T-cell (primary cell): ENCODE results near the gene ISCA1. TPM values are rescaled to one million over a fixed set of nuclear protein-coding genes. Genes with fewer than 3 reads are reported as not detected.

Experiments
- ATAC-seq, 4 experiments: fragments of 200-7000 bp in 3 of 4; fragments of 150-1000 bp in 1 of 4; cut with Tn5 transposase; replicated peaks in 1 of 4; 1 replicate in 3 of 4; 2 replicates in 1 of 4; pipeline ENCODE4 v1.10.0; 2021; ENCODE audit warnings: moderate library complexity in 3 of 4, mild to moderate bottlenecking in 2 of 4, moderate number of reproducible peaks in 1 of 4
- CTCF ChIA-PET, 2 donors: fragments of 300-600 bp; sonication (Branson Sonifier 250); formaldehyde crosslinking; loops; one replicate each; lab custom pipeline; 2022; ENCODE audit warnings: antibody characterized with exemption in 2 of 2; lab: Charles Lee
- POLR2A ChIA-PET, 2 donors: fragments of 300-600 bp; sonication (Branson Sonifier 250); formaldehyde crosslinking; loops; one replicate each; lab custom pipeline; 2022; ENCODE audit warnings: antibody characterized with exemption in 2 of 2; lab: Charles Lee
- DNase-seq, 35 experiments: peaks; one replicate each; pipeline versions ENCODE4 v3.0.0 to v3.0.0-alpha.2; 2013 to 2023
- H3K27ac ChIP-seq: one replicate; pipeline ENCODE4 v1.5.1; 2013; ENCODE audit warnings: low read length
- H3K27me3 ChIP-seq, 2 experiments: replicated peaks in 1 of 2; 1 replicate in 1 of 2; 2 replicates in 1 of 2; pipeline versions ENCODE4 v1.6.1 to v1.7.0; 2013; ENCODE audit warnings: low read length in 1 of 2, mixed read lengths in 1 of 2; ENCODE audit not compliant: control insufficient read depth in 2 of 2, insufficient read depth in 2 of 2; ENCODE audit errors: extremely low read depth in 1 of 2
- H3K36me3 ChIP-seq, 2 donors: 1 replicate in 1 of 2; 2 replicates in 1 of 2; pipeline versions ENCODE4 v1.6.1 to v1.7.0; 2013; ENCODE audit warnings: low read length in 1 of 2; ENCODE audit not compliant: control insufficient read depth in 2 of 2, insufficient read depth in 1 of 2; ENCODE audit errors: extremely low read depth in 1 of 2
- H3K4me1 ChIP-seq, 2 experiments: 1 replicate in 1 of 2; 2 replicates in 1 of 2; pipeline versions ENCODE4 v1.6.1 to v1.7.0; 2013; ENCODE audit warnings: low read length in 2 of 2, mixed read lengths in 1 of 2; ENCODE audit not compliant: insufficient read depth in 2 of 2, control insufficient read depth in 1 of 2; ENCODE audit errors: extremely low read depth in 1 of 2
- H3K4me3 ChIP-seq, 2 donors: 1 replicate in 1 of 2; 2 replicates in 1 of 2; pipeline versions ENCODE4 v1.5.1 to v1.7.0; 2013; ENCODE audit warnings: mild to moderate bottlenecking in 2 of 2, low read length in 1 of 2, moderate library complexity in 1 of 2; ENCODE audit not compliant: control insufficient read depth in 1 of 2; ENCODE audit errors: extremely low read depth in 1 of 2
- H3K9me3 ChIP-seq: 2 replicates; pipeline ENCODE4 v1.7.0; 2013
- H3K27ac Mint-ChIP-seq, 2 donors: one replicate each; pipeline ENCODE4 v1.8.0; 2020 to 2021; ENCODE audit warnings: mild to moderate bottlenecking in 2 of 2, mixed read lengths in 2 of 2
- H3K27me3 Mint-ChIP-seq, 2 donors: one replicate each; pipeline ENCODE4 v1.8.0; 2021 to 2022; ENCODE audit warnings: mixed read lengths in 2 of 2
- H3K36me3 Mint-ChIP-seq: one replicate; pipeline ENCODE4 v1.8.0; 2021; ENCODE audit warnings: mixed read lengths
- H3K4me1 Mint-ChIP-seq, 3 donors: one replicate each; pipeline ENCODE4 v1.8.0; 2020 to 2022; ENCODE audit warnings: mixed read lengths in 3 of 3, mild to moderate bottlenecking in 1 of 3
- H3K4me3 Mint-ChIP-seq, 3 donors: one replicate each; pipeline ENCODE4 v1.8.0; 2020 to 2022; ENCODE audit warnings: mild to moderate bottlenecking in 3 of 3, mixed read lengths in 3 of 3, moderate library complexity in 3 of 3
- H3K9me3 Mint-ChIP-seq, 3 donors: one replicate each; pipeline ENCODE4 v1.8.0; 2020 to 2022; ENCODE audit warnings: mixed read lengths in 3 of 3
- WGBS: methylation state at CpG from one replicate; pipeline ENCODE4 v1.1.5; 2013; ENCODE audit warnings: missing lambda C conversion rate; ENCODE audit not compliant: insufficient coverage; 5-methylcytosine and 5-hydroxymethylcytosine counted together
- total RNA-seq, 35 experiments: library from RNA in 6 of 35; stranded (reverse) in 6 of 35; fragments of 120-200 nt in 1 of 35; gene quantifications; one replicate each; pipeline versions ENCODE4 v1.2.1 to v1.2.4 and lab custom pipeline; 2013 to 2026

The ISCA1 gene
- total RNA-seq, 5 donors from 2014 or later (not counting 1 experiment from before 2014, with no cell fraction given), result 30.9 to 69.9 (median 34.5) TPM

- Histone ChIP-seq H3K4me3 (no peak overlapping the region), H3K27me3 (no peaks in the 10 kb centered on the region), H3K36me3 (no peaks in the 10 kb centered on the region), H3K9me3 (no peaks in the 10 kb centered on the region), H3K27ac (no peak overlapping the region), H3K4me1 (no peaks in the 10 kb centered on the region)
- Mint-ChIP-seq H3K4me1 (no peaks in the 10 kb centered on the region), H3K4me3 (no peak overlapping the region), H3K36me3 (no peaks in the 10 kb centered on the region), H3K27ac (no peak overlapping the region), H3K27me3 (peaks cover 0 to under 1% of the 10 kb centered on the region in 2 donors), H3K9me3 (no peaks in the 10 kb centered on the region)
- ATAC-seq, result no peak
- POLR2A ChIA-PET, result interaction anchor here in 1 of 2 donors (0.7 kb wide), 1 partner anchor 422 kb away, joined by 3 read pairs; no protein-coding TSS in a partner anchor
- no peak for DNase-seq
- WGBS, result 92% methylated on average over 2 of the region's 10 CpGs
- CTCF ChIA-PET, result interaction anchor here in 1 of 2 donors (0.6 to 0.7 kb wide), 2 partner anchors 383 to 769 kb away, joined by 3 read pairs; no protein-coding TSS in a partner anchor
Observed at GRCh38 chr9:86238861-86239770, 43.2 kb downstream of the ISCA1 start.

GRCh38 chr9:86230858-86231257, 51.5 kb downstream of the ISCA1 start:
- Histone ChIP-seq H3K27ac (no peak overlapping the region), H3K4me1 (no peaks in the 10 kb centered on the region), H3K27me3 (no peaks in the 10 kb centered on the region), H3K36me3 (no peaks in the 10 kb centered on the region), H3K9me3 (no peaks in the 10 kb centered on the region), H3K4me3 (no peak overlapping the region)
- DNase-seq (no peak), ATAC-seq (no peak)
- Mint-ChIP-seq H3K27me3 (peaks cover 0 to 2% of the 10 kb centered on the region in 2 donors), H3K4me3 (no peak overlapping the region), H3K9me3 (no peaks in the 10 kb centered on the region), H3K36me3 (no peaks in the 10 kb centered on the region), H3K27ac (no peak overlapping the region), H3K4me1 (no peaks in the 10 kb centered on the region)
- ChIA-PET CTCF (no interaction called here), POLR2A (no interaction called here)
- 83% methylated on average over 1 of the region's 2 CpGs for WGBS

- H3K27ac Mint-ChIP-seq, result no peak overlapping the region
- H3K27me3 Mint-ChIP-seq, result peaks cover 3 to 5% of the 10 kb centered on the region in 2 donors
- ATAC-seq, result no peak
- 82% methylated on average over 3 of the region's 4 CpGs for WGBS
- POLR2A ChIA-PET, result no interaction called here
- peaks cover 0 to 8% of the 10 kb centered on the region in 2 experiments for H3K27me3 ChIP-seq
- no peak overlapping the region for H3K4me3 ChIP-seq
- H3K9me3 ChIP-seq, result no peaks in the 10 kb centered on the region
- no peaks in the 10 kb centered on the region for H3K4me1 Mint-ChIP-seq
- no peak for DNase-seq
- H3K4me3 Mint-ChIP-seq, result no peak overlapping the region
- H3K9me3 Mint-ChIP-seq, result no peaks in the 10 kb centered on the region
- H3K36me3 Mint-ChIP-seq, result no peaks in the 10 kb centered on the region
- CTCF ChIA-PET, result no interaction called here
- H3K36me3 ChIP-seq, result no peaks in the 10 kb centered on the region
- no peak overlapping the region for H3K27ac ChIP-seq
- H3K4me1 ChIP-seq, result no peaks in the 10 kb centered on the region
Observed at GRCh38 chr9:86222667-86223066, 59.7 kb downstream of the ISCA1 start.

- no peaks in the 10 kb centered on the region for H3K36me3 ChIP-seq
- Mint-ChIP-seq H3K36me3 (no peaks in the 10 kb centered on the region), H3K4me1 (no peaks in the 10 kb centered on the region), H3K4me3 (no peak overlapping the region), H3K9me3 (no peaks in the 10 kb centered on the region), H3K27ac (no peak overlapping the region), H3K27me3 (peaks cover 3 to 5% of the 10 kb centered on the region in 2 donors)
- H3K27me3 ChIP-seq, result peaks cover 0 to 8% of the 10 kb centered on the region in 2 experiments
- POLR2A ChIA-PET, result interaction anchor here in 1 of 2 donors (0.7 kb wide), 1 partner anchor 10 kb away, joined by 7 read pairs; no protein-coding TSS in a partner anchor
- H3K9me3 ChIP-seq, result no peaks in the 10 kb centered on the region
- DNase-seq (no peak), ATAC-seq (no peak)
- H3K4me3 ChIP-seq, result no peak overlapping the region
- WGBS, result 71% methylated on average over 1 of the region's 3 CpGs
- no peak overlapping the region for H3K27ac ChIP-seq
- CTCF ChIA-PET, result no interaction called here
- H3K4me1 ChIP-seq, result no peaks in the 10 kb centered on the region
Observed at GRCh38 chr9:86219606-86220005, 62.7 kb downstream of the ISCA1 start.

GRCh38 chr9:86217076-86217755, 65.1 kb downstream of the ISCA1 start:
- no peaks in the 10 kb centered on the region for H3K9me3 Mint-ChIP-seq
- WGBS, result 100% methylated on average over 1 of the region's 7 CpGs
- peaks cover 0 to 5% of the 10 kb centered on the region in 2 donors for H3K27me3 Mint-ChIP-seq
- H3K4me3 Mint-ChIP-seq, result no peak overlapping the region
- POLR2A ChIA-PET, result interaction anchor here in 1 of 2 donors (0.6 kb wide), 1 partner anchor 313 kb away, joined by 3 read pairs; no protein-coding TSS in a partner anchor
- H3K27ac Mint-ChIP-seq, result no peak overlapping the region
- H3K36me3 Mint-ChIP-seq, result no peaks in the 10 kb centered on the region
- DNase-seq, result no peak
- no peaks in the 10 kb centered on the region for H3K4me1 Mint-ChIP-seq
- CTCF ChIA-PET, result no interaction called here
- H3K4me3 ChIP-seq, result no peak overlapping the region
- H3K9me3 ChIP-seq, result no peaks in the 10 kb centered on the region
- H3K36me3 ChIP-seq, result no peaks in the 10 kb centered on the region
- H3K27me3 ChIP-seq, result no peaks in the 10 kb centered on the region
- no peak overlapping the region for H3K27ac ChIP-seq
- H3K4me1 ChIP-seq, result no peaks in the 10 kb centered on the region
- ATAC-seq, result no peak
